Stimulated activated naive CD8-positive, alpha-beta T cell treated with anti-CD3 and anti-CD28 coated beads, Interleukin-15, Interleukin-2, amounts not matched to agents 100 ng/mL and 50 ng/mL, for 24 hours (primary cell): Measurements from ENCODE around the gene PDE4D.

ENCODE experiments used
- H3K27ac Mint-ChIP-seq: one replicate; pipeline ENCODE4 v1.8.0; 2021; ENCODE audit warnings: mild to moderate bottlenecking, mixed read lengths
- H3K27me3 Mint-ChIP-seq: one replicate; pipeline ENCODE4 v1.8.0; 2021; ENCODE audit warnings: mixed read lengths
- H3K36me3 Mint-ChIP-seq: one replicate; pipeline ENCODE4 v1.8.0; 2021; ENCODE audit warnings: low read depth, mixed read lengths
- H3K4me1 Mint-ChIP-seq: one replicate; pipeline ENCODE4 v1.8.0; 2021; ENCODE audit warnings: low read depth, mixed read lengths
- H3K4me3 Mint-ChIP-seq: one replicate; pipeline ENCODE4 v1.8.0; 2021; ENCODE audit warnings: mild to moderate bottlenecking, mixed read lengths
- H3K9me3 Mint-ChIP-seq: one replicate; pipeline ENCODE4 v1.8.0; 2021; ENCODE audit warnings: mixed read lengths

Gene PDE4D

DNA sequence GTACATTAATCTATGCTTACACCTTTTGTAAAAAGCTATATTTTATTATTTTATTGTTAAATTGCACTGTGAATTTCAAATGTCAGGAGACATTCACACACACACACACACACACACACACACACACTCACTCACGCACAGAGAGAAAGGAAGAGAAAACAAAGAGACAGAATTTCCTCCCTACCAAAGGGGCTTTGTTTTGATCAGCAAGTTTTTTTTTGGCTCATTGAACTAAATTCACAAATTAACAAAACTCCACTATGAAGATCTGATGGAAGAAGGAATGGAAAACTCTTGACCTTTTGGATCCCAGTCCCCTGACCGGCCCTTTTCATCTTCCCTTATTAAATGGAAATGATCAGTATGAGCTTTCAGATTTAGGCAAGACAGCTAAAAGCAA, 161.2 kb downstream of the PDE4D start:
- Mint-ChIP-seq H3K36me3 (no peaks in the 10 kb centered on the region), H3K4me3 (no peak overlapping the region), H3K9me3 (no peaks in the 10 kb centered on the region), H3K27ac (no peak overlapping the region), H3K4me1 (no peaks in the 10 kb centered on the region), H3K27me3 (peaks cover 5% of the 10 kb centered on the region)

DNA sequence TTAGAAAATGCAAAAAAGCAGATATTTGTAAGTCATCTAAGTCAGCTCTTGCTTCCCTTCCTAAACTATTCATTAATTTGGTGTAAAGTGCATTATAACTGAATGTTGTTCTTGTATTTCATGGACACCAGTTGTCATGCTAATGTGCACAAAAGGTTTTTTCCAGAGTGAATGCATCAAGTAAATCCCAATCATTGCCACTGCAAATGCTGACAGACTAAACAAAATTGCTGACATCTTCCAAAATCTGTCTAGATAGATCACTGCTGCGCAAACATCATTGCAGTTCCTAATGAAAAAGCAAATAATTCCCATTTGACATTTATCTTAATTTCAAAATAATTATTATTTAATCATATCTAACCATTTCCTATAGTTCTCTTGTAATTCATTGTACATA, 161.7 kb downstream of the PDE4D start:
- Mint-ChIP-seq H3K4me3 (no peak overlapping the region), H3K9me3 (no peaks in the 10 kb centered on the region), H3K27ac (no peak overlapping the region), H3K4me1 (no peaks in the 10 kb centered on the region), H3K36me3 (no peaks in the 10 kb centered on the region), H3K27me3 (peaks cover 5% of the 10 kb centered on the region)

DNA sequence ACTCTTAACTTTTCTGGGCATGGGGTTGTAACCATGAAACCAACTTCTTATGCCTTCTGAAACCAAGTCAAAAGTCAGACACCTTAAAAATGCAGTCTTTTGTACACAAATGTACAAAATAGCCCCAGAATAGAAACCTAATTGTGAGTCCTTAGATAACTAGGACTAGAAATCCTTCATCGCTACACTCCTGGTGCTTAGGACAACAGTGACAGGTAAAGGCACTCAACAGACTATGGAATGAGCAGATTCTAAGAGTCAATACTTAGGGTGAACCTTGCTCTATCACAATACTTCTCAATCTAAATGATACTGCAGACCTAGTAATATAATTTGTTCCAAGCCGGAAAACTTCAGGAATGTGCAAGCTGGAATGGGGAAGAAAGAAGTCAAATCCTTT, 163.7 kb downstream of the PDE4D start:
- Mint-ChIP-seq H3K9me3 (no peaks in the 10 kb centered on the region), H3K36me3 (no peaks in the 10 kb centered on the region), H3K4me1 (no peaks in the 10 kb centered on the region), H3K4me3 (no peak overlapping the region), H3K27ac (no peak overlapping the region), H3K27me3 (peaks cover 7% of the 10 kb centered on the region)

DNA sequence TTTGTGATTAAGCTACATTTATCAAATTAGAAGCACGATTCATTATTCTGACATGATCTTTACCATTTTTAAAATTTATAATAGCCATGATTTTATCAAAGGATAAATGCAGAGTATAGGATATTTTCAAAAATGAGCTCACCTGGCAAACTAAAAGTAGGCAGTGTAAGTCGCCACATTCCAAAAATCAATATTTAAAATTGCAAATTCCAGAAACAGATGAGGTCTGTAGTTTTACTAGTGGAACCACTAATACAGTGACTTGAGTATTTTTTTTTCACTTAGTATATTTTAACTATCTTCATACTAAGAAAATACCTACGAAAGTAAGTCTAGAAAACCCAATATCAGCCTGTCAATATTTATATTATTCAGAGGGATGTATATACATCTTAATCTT, 164.2 kb downstream of the PDE4D start:
- Mint-ChIP-seq H3K9me3 (no peaks in the 10 kb centered on the region), H3K27me3 (peaks cover 7% of the 10 kb centered on the region), H3K4me1 (no peaks in the 10 kb centered on the region), H3K27ac (no peak overlapping the region), H3K4me3 (no peak overlapping the region), H3K36me3 (no peaks in the 10 kb centered on the region)

DNA sequence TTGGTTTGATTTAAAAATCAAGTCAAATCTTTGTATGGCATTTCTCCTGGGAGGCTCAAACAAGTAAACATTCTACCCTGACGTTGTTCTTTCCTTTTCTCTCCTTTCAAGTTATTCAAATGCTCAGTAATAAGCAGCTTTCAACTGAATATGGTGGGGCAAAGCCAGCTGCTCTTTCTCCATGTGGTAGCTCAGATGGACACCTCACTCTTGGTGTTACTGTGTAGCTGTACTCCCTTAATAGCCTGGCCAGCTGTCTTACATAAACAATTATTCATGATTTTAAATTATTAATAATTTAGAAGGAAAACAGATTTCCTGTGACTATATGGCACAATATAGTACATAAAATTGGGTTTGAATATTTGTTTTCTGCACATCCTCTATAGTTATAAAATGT, 165.2 kb downstream of the PDE4D start:
- Mint-ChIP-seq H3K4me3 (no peak overlapping the region), H3K27ac (no peak overlapping the region), H3K9me3 (no peaks in the 10 kb centered on the region), H3K36me3 (no peaks in the 10 kb centered on the region), H3K4me1 (no peaks in the 10 kb centered on the region), H3K27me3 (peaks cover 7% of the 10 kb centered on the region)

DNA sequence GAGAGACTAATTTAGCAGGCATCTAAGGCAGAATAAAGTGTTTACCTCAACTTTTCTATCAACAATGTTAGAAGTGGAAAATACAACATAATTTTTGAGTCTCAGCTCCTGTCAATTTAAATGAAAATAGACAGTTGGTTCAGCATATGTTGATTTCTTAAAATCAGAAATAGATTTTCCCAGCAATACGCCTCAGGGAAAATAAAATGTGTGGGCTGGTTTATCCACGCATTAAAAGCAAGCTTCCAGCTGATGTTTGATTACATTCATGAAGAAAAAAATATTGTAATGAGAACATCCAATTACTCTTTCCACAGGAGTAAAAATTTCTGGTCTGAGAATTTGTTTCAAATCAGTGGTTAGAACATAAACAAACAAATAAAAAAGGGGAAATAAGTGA, 166.3 kb downstream of the PDE4D start:
- Mint-ChIP-seq H3K4me3 (no peak overlapping the region), H3K27me3 (peaks cover 3% of the 10 kb centered on the region), H3K4me1 (no peaks in the 10 kb centered on the region), H3K36me3 (no peaks in the 10 kb centered on the region), H3K27ac (no peak overlapping the region), H3K9me3 (no peaks in the 10 kb centered on the region)

DNA sequence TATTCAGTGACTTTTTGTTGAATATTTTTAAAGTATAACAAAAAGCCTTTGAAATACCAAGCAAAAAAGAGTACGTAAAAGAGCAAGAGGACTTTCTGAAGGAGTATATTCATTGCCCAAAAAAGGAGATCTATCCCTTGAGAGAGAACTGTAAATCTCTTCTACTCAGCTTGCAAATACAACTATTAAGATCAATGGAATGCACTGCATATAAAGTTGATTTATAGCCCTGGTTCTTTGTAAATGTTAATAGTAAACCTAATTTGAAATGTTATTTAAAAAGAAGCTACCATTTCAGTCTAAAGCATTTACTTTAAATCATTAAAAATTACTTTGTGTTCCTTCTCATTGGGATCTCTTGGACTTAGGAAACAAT, 168.1 kb downstream of the PDE4D start:
- H3K27me3 Mint-ChIP-seq: peaks cover 3% of the 10 kb centered on the region
- H3K9me3 Mint-ChIP-seq: no peaks in the 10 kb centered on the region
- H3K36me3 Mint-ChIP-seq: no peaks in the 10 kb centered on the region
- no peaks in the 10 kb centered on the region for H3K4me1 Mint-ChIP-seq
- H3K27ac Mint-ChIP-seq: no peak overlapping the region
- no peak overlapping the region for H3K4me3 Mint-ChIP-seq

DNA sequence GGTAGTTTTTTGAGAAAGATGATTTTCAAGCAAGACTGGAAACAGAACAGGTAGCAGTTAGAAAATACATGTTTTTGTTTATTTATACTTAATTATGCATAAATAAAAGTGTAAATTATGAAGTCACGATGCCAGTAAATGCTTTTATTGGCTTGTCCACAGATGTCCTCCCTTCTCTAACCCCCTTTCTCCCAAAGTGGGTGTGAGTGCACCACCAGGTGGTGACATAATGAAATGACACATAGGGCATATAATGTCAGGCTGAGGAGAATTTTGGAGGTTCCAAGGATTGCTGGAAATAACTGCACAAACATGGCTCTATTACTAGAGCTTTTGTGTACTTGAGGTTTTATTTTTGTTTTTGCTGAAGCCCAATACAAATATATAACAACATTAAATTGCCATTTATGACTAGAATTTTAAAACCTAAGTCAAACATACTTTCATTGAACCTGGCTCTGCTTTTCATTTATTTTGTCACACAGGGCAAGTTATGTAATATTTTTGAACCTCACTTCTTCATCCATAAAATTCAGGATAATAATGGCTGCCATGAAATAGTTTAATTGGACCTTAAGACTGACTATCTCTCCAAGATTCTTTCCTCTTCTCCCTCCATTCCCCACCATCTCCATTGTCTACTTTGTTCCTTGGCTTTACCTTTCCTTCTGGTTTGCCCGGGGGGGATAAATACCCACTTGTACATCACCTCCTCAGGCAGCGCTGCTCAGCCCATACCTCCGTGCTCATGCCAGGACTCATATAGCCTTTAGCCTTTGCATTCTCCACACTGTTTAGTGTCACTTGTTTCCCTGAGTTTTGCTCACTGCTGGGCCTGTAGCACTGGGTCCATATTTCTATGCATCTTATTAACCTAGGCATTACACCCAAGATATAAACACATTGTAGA, 168.8 kb downstream of the PDE4D start:
- Mint-ChIP-seq H3K9me3 (no peaks in the 10 kb centered on the region), H3K36me3 (no peaks in the 10 kb centered on the region), H3K27me3 (peaks cover 3% of the 10 kb centered on the region), H3K27ac (no peak overlapping the region), H3K4me1 (no peaks in the 10 kb centered on the region), H3K4me3 (no peak overlapping the region)

DNA sequence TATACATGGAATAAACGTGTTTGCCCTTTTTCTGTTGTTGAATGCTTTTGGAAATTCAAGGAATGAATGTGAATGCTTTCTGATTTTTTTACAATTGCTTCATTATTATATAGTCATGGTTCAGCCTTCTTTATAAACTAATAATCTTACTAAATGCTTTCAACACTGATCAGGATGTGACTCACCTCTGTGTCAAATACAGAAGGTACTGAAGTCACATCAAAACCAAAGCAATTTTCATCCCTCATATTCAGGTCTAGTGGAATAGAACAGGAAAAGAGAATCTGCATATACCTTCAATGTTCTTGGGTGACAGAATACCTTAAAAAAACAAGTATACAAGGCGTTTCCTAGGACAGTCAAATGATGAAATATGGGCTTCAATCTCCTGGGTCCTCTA, 170.7 kb downstream of the PDE4D start:
- H3K27ac Mint-ChIP-seq: no peak overlapping the region
- H3K4me1 Mint-ChIP-seq: no peaks in the 10 kb centered on the region
- H3K9me3 Mint-ChIP-seq: no peaks in the 10 kb centered on the region
- H3K4me3 Mint-ChIP-seq: no peak overlapping the region
- no peaks in the 10 kb centered on the region for H3K36me3 Mint-ChIP-seq
- H3K27me3 Mint-ChIP-seq: peaks cover 3% of the 10 kb centered on the region

DNA sequence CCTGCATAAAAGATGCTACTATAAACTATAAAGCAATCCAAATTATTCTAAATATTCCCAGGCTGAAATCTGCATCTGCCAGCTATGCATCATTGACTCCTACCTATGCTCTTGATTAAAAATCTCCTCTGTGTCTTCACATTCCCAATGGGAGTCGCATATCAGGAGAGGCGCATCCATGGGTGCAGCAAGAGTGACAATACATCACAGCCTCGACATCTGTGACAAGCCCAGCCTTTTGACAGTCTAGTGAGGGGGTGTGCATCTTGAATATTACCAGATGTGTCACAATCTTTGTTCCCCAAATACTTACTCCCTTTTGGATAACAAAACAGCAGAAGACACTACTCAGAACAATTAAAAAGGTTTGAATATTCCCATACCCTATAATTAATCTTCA, 171.8 kb downstream of the PDE4D start:
- Mint-ChIP-seq H3K36me3 (no peaks in the 10 kb centered on the region), H3K4me3 (no peak overlapping the region), H3K27me3 (peaks cover 3% of the 10 kb centered on the region), H3K9me3 (no peaks in the 10 kb centered on the region), H3K27ac (no peak overlapping the region), H3K4me1 (no peaks in the 10 kb centered on the region)

DNA sequence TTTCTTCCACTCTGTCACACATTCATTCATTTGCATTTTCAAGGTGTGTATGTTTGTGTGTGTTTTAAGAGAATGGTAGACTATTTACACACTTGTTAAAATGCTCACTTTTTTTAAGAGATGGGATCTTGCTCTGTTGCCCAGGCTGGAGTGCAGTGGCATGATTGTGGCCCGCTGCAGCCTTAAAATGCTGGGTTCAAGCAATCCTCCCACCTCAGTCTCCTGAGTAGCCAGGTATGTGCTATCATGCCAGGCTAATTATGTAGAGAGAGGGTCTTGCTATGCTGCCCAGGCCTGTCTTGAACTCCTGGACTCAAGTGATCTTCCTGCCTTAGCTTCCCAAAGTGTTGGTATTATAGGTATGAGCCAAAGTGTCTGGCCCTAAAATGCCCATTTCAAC, 173.5 kb downstream of the PDE4D start:
- Mint-ChIP-seq H3K9me3 (no peaks in the 10 kb centered on the region), H3K27ac (no peak overlapping the region), H3K36me3 (no peaks in the 10 kb centered on the region), H3K27me3 (peaks cover 2% of the 10 kb centered on the region), H3K4me1 (no peaks in the 10 kb centered on the region), H3K4me3 (no peak overlapping the region)

DNA sequence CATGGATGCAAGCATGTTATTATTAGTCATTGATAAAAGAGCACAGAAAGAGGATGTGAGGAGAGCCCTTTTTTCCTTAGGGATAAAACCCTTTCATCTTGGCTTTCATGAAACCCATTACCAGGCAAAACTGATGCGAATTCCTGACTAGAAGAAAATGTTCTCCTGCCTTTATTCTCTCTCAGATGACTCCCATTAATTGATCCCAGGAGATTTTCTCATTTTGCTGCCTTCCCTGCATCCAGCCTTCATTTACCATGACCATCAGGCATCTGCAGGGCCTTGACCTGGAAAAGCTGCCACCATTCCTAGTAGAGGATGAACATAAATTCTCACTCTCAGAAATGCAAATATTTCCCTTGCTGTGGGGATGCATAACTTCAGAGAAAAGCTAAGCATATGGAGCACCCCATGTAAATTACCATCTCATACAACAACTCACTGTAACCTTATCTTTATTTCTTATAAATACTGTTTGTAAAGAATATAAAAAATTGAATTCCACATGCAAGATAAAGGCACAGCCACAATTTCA, 176.5 kb downstream of the PDE4D start:
- no peak overlapping the region for H3K27ac Mint-ChIP-seq
- H3K27me3 Mint-ChIP-seq: no peaks in the 10 kb centered on the region
- no peaks in the 10 kb centered on the region for H3K4me1 Mint-ChIP-seq

DNA sequence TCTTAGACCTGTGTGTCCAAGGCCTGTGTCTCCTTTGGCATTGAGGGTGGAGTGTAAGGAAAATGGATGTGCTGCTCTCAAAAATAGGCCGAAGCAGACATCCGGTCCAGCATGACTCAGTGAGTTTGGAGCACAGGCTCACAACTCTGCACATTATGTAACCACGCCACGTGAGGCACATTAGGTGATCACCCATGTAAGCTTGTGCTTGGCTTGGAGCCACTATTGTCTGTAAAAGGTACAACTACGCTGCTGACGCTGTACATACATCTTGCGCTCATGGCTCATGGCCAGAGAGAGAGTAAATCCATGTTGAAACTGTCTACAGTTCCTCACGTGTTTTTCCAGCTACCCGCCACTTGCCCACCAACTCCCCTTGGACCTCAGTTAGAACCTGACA, 177.5 kb downstream of the PDE4D start:
- Mint-ChIP-seq H3K36me3 (no peaks in the 10 kb centered on the region), H3K4me3 (no peak overlapping the region), H3K27me3 (no peaks in the 10 kb centered on the region), H3K4me1 (no peaks in the 10 kb centered on the region), H3K27ac (no peak overlapping the region), H3K9me3 (no peaks in the 10 kb centered on the region)

More for the DNA sequence above, 176.5 kb downstream of the PDE4D start:
- no peak overlapping the region for H3K4me3 Mint-ChIP-seq
- no peaks in the 10 kb centered on the region for H3K9me3 Mint-ChIP-seq
- no peaks in the 10 kb centered on the region for H3K36me3 Mint-ChIP-seq

DNA sequence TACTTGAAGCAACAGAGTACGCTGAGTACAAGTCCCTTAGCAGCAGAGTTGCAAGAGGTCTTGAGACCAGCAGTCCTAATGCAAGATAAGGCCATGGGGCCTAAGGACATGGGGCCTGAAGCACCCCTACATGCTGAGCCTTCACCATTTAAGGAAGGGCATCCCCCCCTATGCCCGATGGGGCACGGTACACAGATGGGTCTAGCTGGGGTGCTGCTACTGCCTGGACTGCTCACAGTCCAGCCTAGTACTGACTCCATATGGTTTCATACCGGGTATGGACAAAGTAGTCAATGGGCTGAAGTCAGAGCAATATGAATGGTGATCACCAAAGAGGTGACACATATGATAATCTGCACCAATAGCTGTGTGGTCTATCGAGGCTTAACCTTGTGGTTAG, 178.3 kb downstream of the PDE4D start:
- Mint-ChIP-seq H3K36me3 (no peaks in the 10 kb centered on the region), H3K4me1 (no peaks in the 10 kb centered on the region), H3K9me3 (no peaks in the 10 kb centered on the region), H3K27ac (no peak overlapping the region), H3K4me3 (no peak overlapping the region), H3K27me3 (no peaks in the 10 kb centered on the region)

DNA sequence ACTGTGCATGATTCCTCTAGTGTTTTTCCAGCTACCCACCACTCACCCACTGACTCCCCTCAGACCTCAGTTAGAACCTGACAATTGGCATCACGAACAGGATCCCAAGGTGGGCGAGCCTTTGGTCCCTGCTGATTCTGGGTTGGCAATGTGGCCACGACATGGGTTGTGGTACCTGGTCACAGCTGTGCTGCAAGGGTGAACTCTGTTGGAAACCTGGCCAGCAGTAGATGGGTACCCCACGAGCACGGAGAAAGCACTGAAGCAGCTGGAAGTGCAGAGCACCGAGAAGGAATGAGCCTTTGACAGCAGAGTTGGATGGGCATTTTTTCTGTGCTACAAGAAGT, 180.1 kb downstream of the PDE4D start:
- no peak overlapping the region for H3K4me3 Mint-ChIP-seq
- H3K4me1 Mint-ChIP-seq: no peaks in the 10 kb centered on the region
- H3K9me3 Mint-ChIP-seq: no peaks in the 10 kb centered on the region
- H3K27me3 Mint-ChIP-seq: no peaks in the 10 kb centered on the region
- H3K36me3 Mint-ChIP-seq: no peaks in the 10 kb centered on the region
- H3K27ac Mint-ChIP-seq: no peak overlapping the region
